Uterus (tissue), 2 donors: ENCODE results near the gene DIDO1.

Source experiments
- POLR2A ChIP-seq, 2 donors: fragments of 450-650 bp; IDR thresholded peaks; one replicate each; pipeline ENCODE4 v1.6.1; 2016; ENCODE audit warnings: antibody characterized with exemption in 2 of 2, mild to moderate bottlenecking in 1 of 2, moderate library complexity in 1 of 2
- TF ChIP-seq, protein P1 (sequence below), 4 experiments: fragments of 200-600 bp in 2 of 4; fragments of 450-650 bp in 2 of 4; sonication (generic) in 2 of 4; IDR thresholded peaks; one replicate each; pipeline ENCODE4 v1.5.1; 2016 to 2019; ENCODE audit warnings: antibody characterized with exemption in 4 of 4, mild to moderate bottlenecking in 2 of 4, moderate library complexity in 1 of 4

DNA sequence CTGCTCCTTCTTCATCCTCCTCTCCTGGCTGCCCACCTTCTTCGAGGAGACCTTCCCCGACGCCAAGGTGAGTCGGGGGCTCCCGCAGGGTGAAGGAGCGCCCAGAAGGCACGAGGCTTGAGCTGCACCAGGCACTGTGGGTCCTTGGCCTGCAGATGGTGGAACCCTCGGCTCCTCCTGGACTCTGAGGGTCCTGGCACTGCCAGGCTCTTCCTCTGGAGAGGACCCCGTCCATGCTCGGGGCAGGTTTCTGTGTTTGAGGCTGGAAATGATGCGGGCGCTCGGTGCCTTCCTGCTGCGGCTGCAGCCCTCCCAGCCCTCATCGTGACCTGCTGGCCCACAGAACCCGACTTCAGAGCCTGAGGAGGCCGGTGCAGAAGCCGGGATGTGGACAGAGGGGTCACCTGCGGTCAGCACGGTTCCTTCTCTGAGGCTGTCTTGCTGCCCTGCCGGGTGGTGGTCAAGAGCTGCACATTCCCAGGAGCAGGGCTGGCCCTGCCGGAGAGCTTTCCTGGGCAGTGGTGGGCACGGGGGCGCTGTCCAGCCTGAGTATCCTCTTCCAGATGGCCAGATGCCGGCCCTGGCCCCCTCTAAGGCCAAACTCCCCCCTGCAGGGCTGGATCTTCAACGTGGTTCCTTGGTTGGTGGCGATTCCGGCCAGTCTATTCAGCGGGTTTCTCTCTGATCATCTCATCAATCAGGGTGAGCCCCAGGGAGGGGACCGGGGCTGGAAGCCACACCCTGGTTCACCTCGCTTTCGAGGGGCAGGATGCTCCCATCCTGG lies 37.5 kb upstream of the DIDO1 start:
- TF ChIP-seq, protein P1, sequence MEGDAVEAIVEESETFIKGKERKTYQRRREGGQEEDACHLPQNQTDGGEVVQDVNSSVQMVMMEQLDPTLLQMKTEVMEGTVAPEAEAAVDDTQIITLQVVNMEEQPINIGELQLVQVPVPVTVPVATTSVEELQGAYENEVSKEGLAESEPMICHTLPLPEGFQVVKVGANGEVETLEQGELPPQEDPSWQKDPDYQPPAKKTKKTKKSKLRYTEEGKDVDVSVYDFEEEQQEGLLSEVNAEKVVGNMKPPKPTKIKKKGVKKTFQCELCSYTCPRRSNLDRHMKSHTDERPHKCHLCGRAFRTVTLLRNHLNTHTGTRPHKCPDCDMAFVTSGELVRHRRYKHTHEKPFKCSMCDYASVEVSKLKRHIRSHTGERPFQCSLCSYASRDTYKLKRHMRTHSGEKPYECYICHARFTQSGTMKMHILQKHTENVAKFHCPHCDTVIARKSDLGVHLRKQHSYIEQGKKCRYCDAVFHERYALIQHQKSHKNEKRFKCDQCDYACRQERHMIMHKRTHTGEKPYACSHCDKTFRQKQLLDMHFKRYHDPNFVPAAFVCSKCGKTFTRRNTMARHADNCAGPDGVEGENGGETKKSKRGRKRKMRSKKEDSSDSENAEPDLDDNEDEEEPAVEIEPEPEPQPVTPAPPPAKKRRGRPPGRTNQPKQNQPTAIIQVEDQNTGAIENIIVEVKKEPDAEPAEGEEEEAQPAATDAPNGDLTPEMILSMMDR (IDR thresholded peaks at IDR 0.05) = no peak
- TF ChIP-seq POLR2A (IDR thresholded peaks at IDR 0.05) = no peak
